K562 (cell line): Measurements from ENCODE around the gene RIC3.

Experiments
- C11orf30 ChIP-seq: fragments of 450-650 bp; IDR thresholded peaks from 2 replicates; pipeline ENCODE4 v1.6.1; 2016; ENCODE audit warnings: low read depth, mild to moderate bottlenecking
- CTCF ChIP-seq, 3 experiments: IDR thresholded peaks in 2 of 3; conservative IDR thresholded peaks in 1 of 3; 2 replicates each; pipeline ENCODE4 v1.5.1; 2011 to 2012; ENCODE audit warnings: low read length in 3 of 3, mild to moderate bottlenecking in 3 of 3, control low read depth in 2 of 3, improper control_type of control experiment in 1 of 3, inconsistent platforms in 1 of 3, low read depth in 1 of 3, mixed read lengths in 1 of 3, moderate library complexity in 1 of 3; ENCODE audit not compliant: insufficient read depth in 2 of 3
- E2F6 ChIP-seq, 2 experiments: IDR thresholded peaks; 2 replicates each; pipeline ENCODE4 v1.6.1; 2011; ENCODE audit warnings: borderline replicate concordance in 1 of 2, control low read depth in 1 of 2, low read depth in 1 of 2, low read length in 1 of 2, mild to moderate bottlenecking in 1 of 2, mixed read lengths in 1 of 2, moderate library complexity in 1 of 2; ENCODE audit not compliant: insufficient read depth in 1 of 2, insufficient read length in 1 of 2, poor library complexity in 1 of 2, severe bottlenecking in 1 of 2; ENCODE audit errors: extremely low read depth in 1 of 2
- ELF4 ChIP-seq: fragments of 450-650 bp; formaldehyde crosslinking; IDR thresholded peaks from 2 replicates; pipeline ENCODE4 v1.4.0; 2022; ENCODE audit warnings: missing genetic modification characterization
- FOXA3 ChIP-seq, 2 experiments: fragments of 450-650 bp in 1 of 2; sonication (generic) in 1 of 2; formaldehyde crosslinking; IDR thresholded peaks in 1 of 2; conservative IDR thresholded peaks in 1 of 2; 2 replicates each; pipeline versions ENCODE4 v1.4.0 to v1.8.0; 2020 to 2022; ENCODE audit warnings: mild to moderate bottlenecking in 2 of 2, missing genetic modification reagents in 1 of 2
- GTF2F1 ChIP-seq: IDR thresholded peaks from 2 replicates; pipeline ENCODE4 v1.6.1; 2011; ENCODE audit warnings: low read depth, low read length, improper control_type of control experiment
- JUND ChIP-seq, 2 experiments: IDR thresholded peaks; 2 replicates in 1 of 2; 3 replicates in 1 of 2; pipeline ENCODE4 v1.6.1; 2011; ENCODE audit warnings: borderline replicate concordance in 2 of 2, low read depth in 2 of 2, low read length in 2 of 2, improper control_type of control experiment in 1 of 2, missing biosample characterization in 1 of 2, missing genetic modification characterization in 1 of 2, missing genetic modification reagents in 1 of 2
- NONO ChIP-seq, 2 experiments: fragments of 200-400 bp in 1 of 2; fragments of 450-650 bp in 1 of 2; formaldehyde crosslinking in 1 of 2; IDR thresholded peaks; 2 replicates each; pipeline ENCODE4 v1.6.1; 2017; ENCODE audit warnings: low read depth in 2 of 2, mild to moderate bottlenecking in 2 of 2, moderate library complexity in 2 of 2, low read length in 1 of 2
- NR2C2 ChIP-seq, 2 experiments: fragments of 200-800 bp in 1 of 2; sonication (Bioruptor generic) in 1 of 2; sonication (generic) in 1 of 2; formaldehyde crosslinking in 1 of 2; IDR thresholded peaks; 2 replicates each; pipeline versions ENCODE4 v1.6.1 to v1.8.0; 2016 to 2022; ENCODE audit warnings: mild to moderate bottlenecking in 1 of 2, missing compliant biosample characterization in 1 of 2, missing genetic modification characterization in 1 of 2, missing genetic modification reagents in 1 of 2
- POLR2AphosphoS5 ChIP-seq: IDR thresholded peaks from 2 replicates; pipeline ENCODE4 v1.6.1; 2011; ENCODE audit warnings: mild to moderate bottlenecking, low read depth, low read length, moderate library complexity; ENCODE audit not compliant: control insufficient read depth, insufficient read depth
- ZBTB7A ChIP-seq: IDR thresholded peaks from 2 replicates; pipeline ENCODE4 v1.6.1; 2011; ENCODE audit warnings: low read depth, mild to moderate bottlenecking, low read length, moderate library complexity, borderline replicate concordance; ENCODE audit not compliant: control insufficient read depth

GRCh38 chr11:8102965-8103364 is 65.9 kb downstream of the RIC3 start:
- no peak for TF ChIP-seq JUND (IDR thresholded peaks at IDR 0.05; ENCODE audit: borderline replicate concordance, low read depth, low read length)
- no peak for TF ChIP-seq JUND (tag; IDR thresholded peaks at IDR 0.05; ENCODE audit: borderline replicate concordance, low read depth, low read length)
- TF ChIP-seq POLR2AphosphoS5: no peak
- no peak for TF ChIP-seq NONO (IDR thresholded peaks at IDR 0.05; ENCODE audit: low read depth in 2 of 2, low read length in 1 of 2)
- no peak for TF ChIP-seq C11orf30
- no peak for TF ChIP-seq GTF2F1
- no peak for TF ChIP-seq FOXA3 (CRISPR knock-in tag; conservative IDR thresholded peaks at IDR 0.05 in 1 of 2, IDR thresholded peaks at IDR 0.05 in 1 of 2)
- TF ChIP-seq E2F6 (IDR thresholded peaks at IDR 0.05; ENCODE audit: borderline replicate concordance in 1 of 2, extremely low read depth in 1 of 2, insufficient read depth in 1 of 2, insufficient read length in 1 of 2, low read depth in 1 of 2, low read length in 1 of 2, poor library complexity in 1 of 2, severe bottlenecking in 1 of 2): no peak
- no peak for TF ChIP-seq ZBTB7A
- no peak for TF ChIP-seq CTCF (IDR thresholded peaks at IDR 0.05 in 2 of 3, conservative IDR thresholded peaks at IDR 0.05 in 1 of 3; ENCODE audit: insufficient read depth in 2 of 3, low read depth in 1 of 3, low read length in 3 of 3)
- no peak for TF ChIP-seq NR2C2 (CRISPR knock-in tag; IDR thresholded peaks at IDR 0.05)
- no peak for TF ChIP-seq NR2C2 (tag; IDR thresholded peaks at IDR 0.05)
- TF ChIP-seq ELF4 (CRISPR knock-in tag): no peak
